ENCODE measurements around the gene RPS16.

Gene RPS16

GRCh38 chr19:39405261-39405957 lies 30.3 kb downstream of the RPS16 start:
- H3K4me3 ChIP-seq (ENCODE audit: low read depth, low read length), result peak overlapping the region; percentile 73
- no peak for DNase-seq (ENCODE audit: low read depth)
- no peak for TF ChIP-seq CTCF (IDR thresholded peaks at IDR 0.05; ENCODE audit: insufficient read depth, low read depth, low read length, missing control alignments)

GRCh38 chr19:39403331-39404312 lies 32.1 kb downstream of the RPS16 start:
- peak overlapping the region; percentile 73 for H3K4me3 ChIP-seq (ENCODE audit: low read depth, low read length)
- peak; percentile 96 for DNase-seq (ENCODE audit: low read depth)
- TF ChIP-seq CTCF (IDR thresholded peaks at IDR 0.05; ENCODE audit: insufficient read depth, low read depth, low read length, missing control alignments), result no peak

- DNase-seq (ENCODE audit: low read depth), result peak; percentile 96
- no peak for TF ChIP-seq CTCF (IDR thresholded peaks at IDR 0.05; ENCODE audit: insufficient read depth, low read depth, low read length, missing control alignments)
- peak overlapping the region; percentile 73 for H3K4me3 ChIP-seq (ENCODE audit: low read depth, low read length)
Observed at GRCh38 chr19:39402346-39403300, 33.1 kb downstream of the RPS16 start.

- no peak for TF ChIP-seq CTCF (IDR thresholded peaks at IDR 0.05; ENCODE audit: insufficient read depth, low read depth, low read length, missing control alignments)
- peak overlapping the region; percentile 73 for H3K4me3 ChIP-seq (ENCODE audit: low read depth, low read length)
- DNase-seq (ENCODE audit: low read depth), result peak; percentile 89
Observed at GRCh38 chr19:39401549-39402345, 34.0 kb downstream of the RPS16 start.

GRCh38 chr19:39401070-39401548 lies 34.6 kb downstream of the RPS16 start:
- peak; percentile 55 for DNase-seq (ENCODE audit: low read depth)
- H3K4me3 ChIP-seq (ENCODE audit: low read depth, low read length), result peak overlapping the region; percentile 73
- no peak for TF ChIP-seq CTCF (IDR thresholded peaks at IDR 0.05; ENCODE audit: insufficient read depth, low read depth, low read length, missing control alignments)
